HL-60 (cell line): ENCODE data around the gene ODC1.

Source experiments
- GABPA ChIP-seq: IDR thresholded peaks from 2 replicates; pipeline ENCODE4 v1.6.1; 2012; ENCODE audit warnings: low read depth
- TF ChIP-seq, protein P1 (sequence below): IDR thresholded peaks from one replicate; pipeline ENCODE4 v1.5.1; 2011; ENCODE audit warnings: low read length, control low read depth, inconsistent platforms; ENCODE audit not compliant: insufficient read depth

DNA sequence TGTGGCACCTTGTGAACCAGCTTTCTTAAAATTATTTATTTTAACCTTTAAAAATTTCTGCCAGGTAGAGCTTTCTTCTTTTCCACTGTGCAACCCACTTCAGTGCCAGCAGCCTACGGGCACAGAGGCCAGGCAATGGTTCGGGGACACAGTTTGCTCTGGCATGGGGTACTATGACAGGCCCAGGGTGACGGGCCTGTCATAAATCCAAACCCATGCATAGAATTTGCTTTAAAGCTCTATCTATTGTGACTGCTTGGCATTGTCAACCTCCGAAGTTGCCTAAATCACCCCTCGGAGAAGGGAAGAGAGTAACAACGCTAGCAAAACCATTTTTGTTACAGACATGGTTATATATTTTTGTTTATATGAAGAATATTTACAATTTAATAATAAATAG, 1.5 kb downstream of the ODC1 start:
- TF ChIP-seq, protein P1, sequence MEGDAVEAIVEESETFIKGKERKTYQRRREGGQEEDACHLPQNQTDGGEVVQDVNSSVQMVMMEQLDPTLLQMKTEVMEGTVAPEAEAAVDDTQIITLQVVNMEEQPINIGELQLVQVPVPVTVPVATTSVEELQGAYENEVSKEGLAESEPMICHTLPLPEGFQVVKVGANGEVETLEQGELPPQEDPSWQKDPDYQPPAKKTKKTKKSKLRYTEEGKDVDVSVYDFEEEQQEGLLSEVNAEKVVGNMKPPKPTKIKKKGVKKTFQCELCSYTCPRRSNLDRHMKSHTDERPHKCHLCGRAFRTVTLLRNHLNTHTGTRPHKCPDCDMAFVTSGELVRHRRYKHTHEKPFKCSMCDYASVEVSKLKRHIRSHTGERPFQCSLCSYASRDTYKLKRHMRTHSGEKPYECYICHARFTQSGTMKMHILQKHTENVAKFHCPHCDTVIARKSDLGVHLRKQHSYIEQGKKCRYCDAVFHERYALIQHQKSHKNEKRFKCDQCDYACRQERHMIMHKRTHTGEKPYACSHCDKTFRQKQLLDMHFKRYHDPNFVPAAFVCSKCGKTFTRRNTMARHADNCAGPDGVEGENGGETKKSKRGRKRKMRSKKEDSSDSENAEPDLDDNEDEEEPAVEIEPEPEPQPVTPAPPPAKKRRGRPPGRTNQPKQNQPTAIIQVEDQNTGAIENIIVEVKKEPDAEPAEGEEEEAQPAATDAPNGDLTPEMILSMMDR = no peak
- no peak for TF ChIP-seq GABPA
